NCI-H2171 (cell line): Measurements from ENCODE around the gene MCUB.
A peak's percentile ranks its signal among the peaks of the same experiment; 100 is the strongest.

ENCODE experiments used
- DNase-seq: peaks from one replicate; lab custom pipeline; 2025; lab: John Stamatoyannopoulos, UW

MCUB gene

DNA sequence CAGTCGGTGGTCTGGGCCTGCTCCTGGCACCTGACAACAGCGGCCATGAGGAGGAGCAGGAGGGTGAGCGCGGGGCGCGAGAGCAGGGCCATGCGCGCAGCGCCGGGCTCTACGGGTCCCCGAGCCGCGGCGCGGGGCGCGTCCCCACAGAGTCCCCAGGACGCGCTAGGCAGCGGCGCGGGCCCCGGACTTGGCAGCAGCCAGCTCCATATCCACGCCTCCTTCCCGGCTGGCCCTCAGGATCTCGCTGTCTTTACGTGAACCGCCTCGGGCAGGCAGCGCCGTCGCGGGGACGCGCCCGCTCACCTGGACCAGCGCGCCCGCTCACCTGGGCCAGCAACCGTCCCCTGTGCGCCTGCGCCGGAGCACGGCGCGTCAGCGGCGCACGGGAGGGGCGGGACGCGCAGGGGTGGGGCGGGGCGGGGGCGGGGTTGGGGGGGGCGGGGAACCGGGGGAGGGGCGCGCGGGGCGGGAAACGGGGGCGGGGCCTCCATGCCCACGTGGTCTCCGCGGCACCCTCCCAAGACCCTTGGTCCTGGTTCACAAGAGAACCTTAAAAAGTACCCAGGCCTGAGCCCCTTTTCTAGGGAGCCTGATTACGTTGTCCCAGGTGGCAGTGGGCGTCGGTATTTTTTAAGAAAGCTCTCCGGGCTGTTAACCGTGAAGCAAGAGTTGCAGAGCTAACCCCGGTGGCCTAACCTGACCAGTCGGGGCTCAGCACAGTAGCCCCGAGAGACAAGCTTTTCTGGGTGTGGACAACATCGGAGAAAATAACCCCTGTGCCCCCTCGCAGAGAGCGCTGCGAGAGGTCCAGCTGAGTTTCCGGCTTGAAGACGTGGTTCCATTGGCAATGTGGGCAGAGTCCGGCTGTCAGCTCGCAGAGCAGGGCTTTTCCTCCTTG is 169.9 kb downstream of the MCUB start, which contains the start of gene PLA2G12A:
Gene PLA2G12A, minus strand, starts transcription at position 353 of the 901 bp plus-strand sequence. Its CDS starts 261 bp downstream, at position 92.
- peak; percentile 60 for DNase-seq

DNA sequence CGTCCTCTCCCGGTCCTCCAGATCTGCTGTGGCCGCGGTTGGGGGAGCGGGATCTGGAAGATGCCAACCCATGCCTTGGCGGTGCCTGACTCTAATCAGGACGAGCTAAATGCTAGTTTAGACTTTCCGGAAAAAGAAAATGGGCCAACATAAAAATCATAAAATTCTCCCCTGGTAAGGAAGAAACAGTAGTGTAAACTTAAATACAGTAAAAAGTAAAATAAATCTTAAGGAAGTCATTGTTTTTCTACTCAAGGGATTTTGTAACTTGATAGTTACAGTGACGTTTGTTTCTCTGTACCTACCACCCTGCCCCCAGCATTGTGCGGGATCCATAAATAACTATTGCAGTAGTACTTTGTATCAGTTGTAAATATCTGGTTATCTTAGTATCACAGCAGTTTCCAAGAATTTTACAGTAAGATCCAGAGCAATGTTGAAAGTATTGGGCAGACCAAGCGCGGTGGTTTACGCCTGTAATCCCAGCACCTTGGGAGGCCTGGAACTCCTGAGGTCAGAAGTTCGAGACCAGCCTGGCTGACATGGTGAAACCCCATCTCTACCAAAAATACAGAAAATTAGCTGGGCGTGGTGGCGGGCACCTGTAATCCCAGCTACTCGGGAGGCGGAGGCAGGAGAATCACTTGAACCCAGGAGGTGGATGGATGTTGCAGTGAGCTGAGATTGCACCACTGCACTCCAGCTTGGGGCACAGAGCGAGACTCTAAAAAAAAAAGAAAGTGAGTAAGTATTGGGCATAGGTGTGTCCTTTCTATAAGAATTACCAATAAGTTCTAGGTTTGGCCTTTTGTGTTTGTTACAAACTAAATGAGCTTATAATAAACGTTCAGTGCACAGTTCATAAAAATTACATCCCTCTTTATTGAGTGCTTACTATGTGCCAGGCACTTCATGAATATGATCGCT is 170.8 kb downstream of the MCUB start:
- DNase-seq, result no peak

DNA sequence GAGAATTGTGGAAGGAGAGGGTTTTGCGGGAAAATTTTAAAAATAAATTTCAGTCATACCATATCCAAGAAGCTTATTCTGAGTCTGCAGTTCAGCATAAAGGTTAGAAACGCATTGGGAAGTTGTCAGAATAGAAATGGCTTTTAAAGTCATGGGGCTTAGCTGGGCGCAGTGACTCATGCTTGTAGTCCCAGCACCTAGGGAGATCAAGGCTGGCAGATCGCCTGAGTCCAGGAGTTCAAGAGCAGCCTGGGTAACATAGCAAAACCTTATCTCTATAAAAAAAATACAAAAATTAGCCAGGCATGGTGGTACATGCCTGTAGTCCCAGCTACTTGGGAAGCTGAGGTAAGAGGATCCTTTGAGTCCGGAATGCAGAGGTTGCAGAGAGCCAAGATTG is 173.7 kb downstream of the MCUB start:
- DNase-seq, result no peak

DNA sequence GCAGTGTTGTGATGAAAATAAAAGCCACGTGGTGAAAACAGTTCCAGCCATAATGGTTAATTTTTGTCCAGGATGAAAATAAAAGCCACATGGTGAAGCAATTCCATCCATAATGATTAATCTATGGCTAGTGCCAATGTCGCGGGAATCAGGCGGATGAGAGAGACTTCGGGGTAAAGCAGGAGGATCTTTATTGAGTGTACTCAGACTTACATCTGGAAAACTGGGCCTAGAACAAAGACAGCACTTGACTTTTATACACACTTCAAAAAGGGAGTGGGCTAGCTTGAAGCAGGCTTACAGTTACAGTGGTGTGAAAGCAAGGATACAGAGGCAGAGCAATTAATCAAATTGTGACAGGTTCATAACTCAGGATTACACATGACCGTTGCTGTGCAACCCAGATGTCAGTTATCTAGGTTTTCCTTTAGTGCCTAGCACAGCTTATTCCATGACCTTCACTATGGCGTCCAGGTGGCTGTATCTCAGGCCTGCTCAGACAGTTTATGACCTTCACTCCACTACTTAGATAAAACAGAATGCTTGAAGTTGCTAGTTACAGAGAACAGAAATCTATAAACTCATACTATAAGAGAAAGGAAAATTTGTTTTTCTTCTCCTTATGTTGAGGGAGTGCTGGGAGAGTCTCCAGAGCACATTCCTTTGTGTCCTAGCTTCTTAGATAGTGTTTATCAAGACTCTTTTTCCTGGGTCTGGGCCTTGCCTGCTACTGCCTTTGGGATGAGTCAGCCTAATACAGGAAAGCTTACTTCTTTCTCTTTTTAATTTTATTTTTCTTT is 175.7 kb downstream of the MCUB start:
- DNase-seq, result no peak
